GM12801 (cell line): ENCODE measurements around the gene GAPVD1.

Experiments
- TF ChIP-seq, protein P1 (sequence below): IDR thresholded peaks from one replicate; pipeline ENCODE4 v1.5.1; 2011; ENCODE audit warnings: control low read depth; ENCODE audit not compliant: insufficient read length; ENCODE audit errors: extremely low read depth

The GAPVD1 gene

DNA sequence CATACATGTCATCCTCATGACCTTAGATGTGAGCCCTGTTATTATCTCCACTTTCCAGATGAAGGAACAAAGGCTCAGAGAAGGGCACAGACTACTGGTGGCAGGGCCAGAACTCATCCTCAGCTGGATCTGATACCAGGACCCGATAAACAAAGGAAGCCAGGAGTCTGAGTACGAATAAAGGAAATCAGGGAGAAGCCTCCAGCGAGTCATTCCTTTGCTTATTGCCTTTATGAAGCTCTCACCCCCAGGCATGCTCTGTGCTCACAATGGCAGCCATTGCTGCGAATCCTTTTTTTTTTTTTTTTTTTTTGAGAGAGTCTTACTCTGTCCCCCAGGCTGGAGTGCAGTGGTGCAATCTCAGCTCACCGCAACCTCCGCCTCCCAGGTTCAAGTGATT lies 130.1 kb downstream of the GAPVD1 start:
- TF ChIP-seq, protein P1, sequence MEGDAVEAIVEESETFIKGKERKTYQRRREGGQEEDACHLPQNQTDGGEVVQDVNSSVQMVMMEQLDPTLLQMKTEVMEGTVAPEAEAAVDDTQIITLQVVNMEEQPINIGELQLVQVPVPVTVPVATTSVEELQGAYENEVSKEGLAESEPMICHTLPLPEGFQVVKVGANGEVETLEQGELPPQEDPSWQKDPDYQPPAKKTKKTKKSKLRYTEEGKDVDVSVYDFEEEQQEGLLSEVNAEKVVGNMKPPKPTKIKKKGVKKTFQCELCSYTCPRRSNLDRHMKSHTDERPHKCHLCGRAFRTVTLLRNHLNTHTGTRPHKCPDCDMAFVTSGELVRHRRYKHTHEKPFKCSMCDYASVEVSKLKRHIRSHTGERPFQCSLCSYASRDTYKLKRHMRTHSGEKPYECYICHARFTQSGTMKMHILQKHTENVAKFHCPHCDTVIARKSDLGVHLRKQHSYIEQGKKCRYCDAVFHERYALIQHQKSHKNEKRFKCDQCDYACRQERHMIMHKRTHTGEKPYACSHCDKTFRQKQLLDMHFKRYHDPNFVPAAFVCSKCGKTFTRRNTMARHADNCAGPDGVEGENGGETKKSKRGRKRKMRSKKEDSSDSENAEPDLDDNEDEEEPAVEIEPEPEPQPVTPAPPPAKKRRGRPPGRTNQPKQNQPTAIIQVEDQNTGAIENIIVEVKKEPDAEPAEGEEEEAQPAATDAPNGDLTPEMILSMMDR = no peak

DNA sequence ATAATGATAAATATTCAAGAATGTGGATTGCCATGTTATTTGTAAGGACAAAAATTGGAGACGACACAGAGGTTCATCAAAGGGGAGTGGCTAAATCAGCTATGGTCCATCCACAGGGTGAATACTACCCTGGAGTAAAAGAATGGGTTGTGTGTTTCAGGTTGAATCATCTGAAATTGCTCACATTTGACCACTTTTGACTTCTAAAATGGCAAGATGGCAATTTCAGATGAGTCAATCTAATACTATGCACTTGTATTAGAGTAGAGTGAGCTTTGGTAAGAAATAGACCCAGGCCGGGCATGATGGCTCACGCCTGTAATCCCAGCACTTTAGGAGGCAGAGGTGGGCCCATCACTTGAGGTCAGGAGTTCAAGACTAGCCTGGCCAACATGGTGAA lies 131.8 kb downstream of the GAPVD1 start:
- TF ChIP-seq, protein P1 = no peak

DNA sequence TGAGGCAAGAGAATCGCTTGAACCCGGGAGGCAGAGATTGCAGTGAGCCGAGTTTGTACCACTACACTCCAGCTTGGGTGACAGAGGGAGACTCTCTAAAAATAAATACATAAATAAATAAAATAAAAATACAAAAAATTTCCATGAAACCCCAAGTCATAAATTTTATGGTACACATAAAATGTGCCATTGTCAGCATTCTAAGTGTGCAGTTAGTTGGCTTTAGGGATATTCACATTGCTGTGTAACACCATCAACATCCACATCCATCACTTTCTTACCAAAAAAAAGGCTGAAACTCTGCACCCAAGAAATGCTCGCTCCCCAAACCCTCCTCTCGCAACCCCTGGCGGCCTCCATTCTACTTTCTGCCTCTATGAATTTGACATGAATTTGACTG lies 135.2 kb downstream of the GAPVD1 start:
- TF ChIP-seq, protein P1 = no peak

DNA sequence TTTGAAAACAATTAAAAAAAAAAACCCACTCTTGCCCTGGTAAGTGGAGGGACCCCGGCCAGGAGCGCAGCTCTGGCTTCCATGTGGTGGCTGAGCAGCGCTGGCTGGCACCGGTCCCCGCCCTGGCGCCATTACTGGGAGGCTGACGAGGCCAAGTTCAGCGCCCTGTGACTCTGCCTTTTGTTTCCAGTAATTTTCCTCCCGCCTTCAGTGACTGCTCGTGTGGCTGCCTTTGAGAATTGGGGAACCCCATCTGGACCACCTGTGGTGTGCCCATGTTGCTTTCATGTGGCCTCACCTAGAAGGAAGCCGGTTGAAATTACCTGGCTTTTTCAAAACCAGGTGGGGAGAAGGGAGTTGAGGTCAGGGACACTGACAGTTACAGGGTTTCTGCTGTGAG lies 136.1 kb downstream of the GAPVD1 start:
- TF ChIP-seq, protein P1 = no peak

DNA sequence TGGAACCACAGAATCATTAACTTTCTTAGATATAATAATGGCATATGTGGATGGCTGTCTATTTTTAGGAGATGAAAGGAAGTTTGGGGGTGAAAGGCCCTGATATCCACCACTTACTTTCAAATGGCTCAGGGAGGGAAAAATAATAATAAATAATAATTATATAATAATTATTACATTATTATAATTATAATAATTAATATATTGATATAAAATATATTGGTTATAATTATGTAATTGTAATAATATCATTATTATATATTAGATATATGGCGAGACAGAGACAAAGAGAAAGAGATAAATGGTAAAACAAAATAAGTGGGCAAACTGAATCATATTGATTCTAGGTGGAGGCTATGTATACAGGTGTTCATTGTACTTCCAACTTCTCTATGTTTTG lies 136.6 kb downstream of the GAPVD1 start:
- TF ChIP-seq, protein P1 = no peak

DNA sequence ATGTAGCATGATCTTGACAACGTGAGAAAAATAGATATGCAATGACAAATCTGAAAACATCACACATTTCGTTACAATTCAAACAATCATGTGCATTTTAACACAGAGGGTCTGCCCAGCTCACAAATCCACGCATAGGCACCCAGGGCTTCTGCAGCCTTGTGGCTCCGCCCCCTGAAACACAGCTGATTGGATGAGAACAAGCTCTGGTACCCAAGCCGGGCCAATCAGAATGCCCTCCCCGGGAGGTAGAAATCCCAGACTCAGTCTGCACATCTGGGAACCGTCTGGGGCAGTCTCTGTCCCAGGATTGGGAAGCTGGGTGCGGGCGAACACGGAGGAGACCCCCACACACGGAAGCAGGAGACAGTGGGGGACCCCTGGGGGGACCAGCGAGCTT lies 137.5 kb downstream of the GAPVD1 start:
- TF ChIP-seq, protein P1 = no peak

DNA sequence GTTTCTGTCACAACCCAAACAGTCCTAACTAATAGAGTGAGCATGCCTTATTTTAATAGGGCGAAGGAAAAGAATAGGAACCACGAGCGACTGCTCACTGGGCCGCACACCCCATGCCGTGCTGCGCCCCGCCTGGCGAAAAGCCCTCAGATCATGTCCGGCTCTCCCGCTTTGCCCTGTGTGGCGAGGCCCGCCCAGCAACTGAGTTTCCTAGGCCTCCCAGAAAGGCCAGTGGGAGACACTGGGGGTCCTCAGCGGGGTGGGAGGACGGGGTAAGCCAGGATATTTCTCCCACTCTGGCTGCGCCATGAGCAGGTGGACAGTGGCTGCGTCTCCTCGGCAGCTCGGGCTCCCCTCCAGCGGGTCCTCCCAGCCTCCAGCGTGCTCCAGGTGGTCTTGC lies 138.0 kb downstream of the GAPVD1 start:
- TF ChIP-seq, protein P1 = no peak
